CD4-positive, alpha-beta memory T cell (primary cell): ENCODE measurements around the gene BORCS5. TPM values are rescaled to one million over a fixed set of nuclear protein-coding genes. Genes with fewer than 3 reads are reported as not detected.

Experiments used
- CTCF ChIA-PET: fragments of 350-600 bp; sonication (Branson Sonifier 250); formaldehyde crosslinking; loops from one replicate; lab custom pipeline; 2021; ENCODE audit warnings: inconsistent platforms; ENCODE audit not compliant: partially characterized antibody; lab: Charles Lee
- POLR2A ChIA-PET: fragments of 350-600 bp; sonication (Branson Sonifier 250); formaldehyde crosslinking; loops from one replicate; lab custom pipeline; 2021; ENCODE audit not compliant: partially characterized antibody; lab: Charles Lee
- DNase-seq, 5 donors: peaks; one replicate each; pipeline versions ENCODE4 v3.0.0 to v3.0.0-alpha.2; 2020 to 2022; ENCODE audit warnings: mixed read lengths in 1 of 5
- H3K27ac ChIP-seq: one replicate; pipeline ENCODE4 v1.7.0; 2013; ENCODE audit warnings: low read depth, low read length
- H3K27me3 ChIP-seq: 2 replicates; pipeline ENCODE4 v1.7.0; 2013; ENCODE audit warnings: mild to moderate bottlenecking, low read length, moderate library complexity; ENCODE audit not compliant: insufficient read depth
- H3K36me3 ChIP-seq: 2 replicates; pipeline ENCODE4 v1.7.0; 2013; ENCODE audit warnings: mild to moderate bottlenecking, low read length, moderate library complexity; ENCODE audit not compliant: insufficient read depth
- H3K4me1 ChIP-seq: 2 replicates; pipeline ENCODE4 v1.7.0; 2013; ENCODE audit warnings: mild to moderate bottlenecking, low read length, moderate library complexity; ENCODE audit not compliant: insufficient read depth
- H3K4me3 ChIP-seq, 2 donors: one replicate each; pipeline ENCODE4 v1.7.0; 2013; ENCODE audit warnings: low read length in 2 of 2, mild to moderate bottlenecking in 1 of 2
- H3K9me3 ChIP-seq, 2 donors: one replicate each; pipeline ENCODE4 v1.7.0; 2013; ENCODE audit warnings: low read length in 2 of 2, control low read depth in 1 of 2; ENCODE audit not compliant: control insufficient read depth in 1 of 2
- H3K27ac Mint-ChIP-seq, 7 donors: one replicate each; pipeline ENCODE4 v1.8.0; 2020 to 2021; ENCODE audit warnings: mixed read lengths in 7 of 7, mild to moderate bottlenecking in 6 of 7, inconsistent platforms in 3 of 7, moderate library complexity in 3 of 7
- H3K27me3 Mint-ChIP-seq, 2 donors: one replicate each; pipeline ENCODE4 v1.8.0; 2020 to 2021; ENCODE audit warnings: mixed read lengths in 2 of 2
- H3K36me3 Mint-ChIP-seq, 2 donors: one replicate each; pipeline ENCODE4 v1.8.0; 2020 to 2021; ENCODE audit warnings: mixed read lengths in 2 of 2, inconsistent platforms in 1 of 2, mild to moderate bottlenecking in 1 of 2
- H3K4me1 Mint-ChIP-seq, 4 donors: one replicate each; pipeline ENCODE4 v1.8.0; 2020 to 2021; ENCODE audit warnings: mixed read lengths in 4 of 4, mild to moderate bottlenecking in 1 of 4
- H3K4me3 Mint-ChIP-seq, 8 donors: one replicate each; pipeline ENCODE4 v1.8.0; 2020 to 2021; ENCODE audit warnings: mixed read lengths in 8 of 8, mild to moderate bottlenecking in 7 of 8, moderate library complexity in 6 of 8, inconsistent platforms in 3 of 8
- H3K9me3 Mint-ChIP-seq, 8 donors: one replicate each; pipeline ENCODE4 v1.8.0; 2020 to 2021; ENCODE audit warnings: mixed read lengths in 8 of 8, mild to moderate bottlenecking in 5 of 8, inconsistent platforms in 3 of 8, moderate library complexity in 1 of 8
- intact Hi-C: fragments of 100-400 bp; cut with micrococcal nuclease; formaldehyde crosslinking; loops from one replicate; pipeline ENCODE4 v1.15.1; 2023
- polyA plus RNA-seq, 2 donors: library from polyadenylated mRNA; unstranded; fragments of 300-500 nt; fragmentation: Illumina TruSeq; gene quantifications; one replicate each; pipeline ENCODE4 v1.2.3, GENCODE V29; 2021
- total RNA-seq, 2 experiments: library from RNA; stranded (reverse); gene quantifications; one replicate each; pipeline ENCODE4 v1.2.3, GENCODE V29; 2021

BORCS5 gene
- total and polyA plus RNA-seq, 4 experiments from 2014 or later, result 21.3 to 28.1 (median 27.2) TPM

DNA sequence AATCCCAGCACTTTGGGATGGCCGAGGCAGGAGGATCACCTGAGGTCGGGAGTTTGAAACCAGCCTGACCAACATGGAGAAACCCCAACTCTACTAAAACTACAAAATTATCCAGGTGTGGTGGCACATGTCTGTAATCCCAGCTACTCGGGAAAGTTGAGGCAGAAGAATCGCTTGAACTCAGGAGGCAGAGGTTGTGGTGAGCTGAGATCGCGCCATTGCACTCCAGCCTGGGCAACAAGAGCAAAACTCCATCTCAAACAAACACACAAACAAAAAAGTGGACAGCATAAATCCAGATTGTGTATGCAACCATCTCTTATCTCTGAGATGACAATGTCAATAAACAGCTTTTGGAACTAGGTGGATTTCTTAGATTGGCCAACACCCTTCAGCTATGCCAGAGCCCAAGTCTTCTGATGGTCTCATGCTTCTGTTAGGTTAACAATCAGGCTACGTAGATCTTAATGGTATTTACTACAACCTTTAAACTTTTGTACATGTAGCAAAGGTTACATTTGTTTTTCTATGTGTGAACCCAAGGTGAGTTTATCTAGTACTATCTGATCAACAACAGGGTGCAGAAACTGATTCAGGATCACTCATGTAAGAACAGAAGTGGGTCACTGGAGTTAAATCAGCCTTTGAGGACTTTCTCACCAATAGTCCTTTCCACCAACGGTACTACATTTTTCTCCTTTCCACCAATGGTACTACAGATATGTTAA lies 132.1 kb downstream of the BORCS5 start:
- Mint-ChIP-seq H3K27me3 (no peaks in the 10 kb centered on the region), H3K4me1 (peaks cover 24 to 49% (median 38%) of the 10 kb centered on the region in 4 donors), H3K4me3 (peak overlapping the region in 5 of 8 donors; percentile 3 to 54 (median 7)), H3K27ac (peak overlapping the region; percentile 71 to 99 (median 88)), H3K9me3 (peaks cover 0 to 2% (median 0%) of the 10 kb centered on the region in 8 donors), H3K36me3 (peaks cover 29 to 37% of the 10 kb centered on the region in 2 donors)
- no peak for DNase-seq
- intact Hi-C loops, result no loop called here
- Histone ChIP-seq H3K9me3 (no peaks in the 10 kb centered on the region), H3K36me3 (peaks cover 6% of the 10 kb centered on the region), H3K4me1 (peaks cover 81% of the 10 kb centered on the region), H3K4me3 (no peak overlapping the region), H3K27me3 (no peaks in the 10 kb centered on the region), H3K27ac (no peak overlapping the region)
- ChIA-PET CTCF (interaction anchor here (1.2 kb wide), 1 partner anchor 15 kb away, joined by 4 read pairs; no protein-coding TSS in a partner anchor), POLR2A (interaction anchor here (0.6 to 39.3 kb wide), 7 partner anchors 10 to 231 kb away, joined by 3 to 970 read pairs (median 8); partner anchors contain the start of gene CDKN1B)

DNA sequence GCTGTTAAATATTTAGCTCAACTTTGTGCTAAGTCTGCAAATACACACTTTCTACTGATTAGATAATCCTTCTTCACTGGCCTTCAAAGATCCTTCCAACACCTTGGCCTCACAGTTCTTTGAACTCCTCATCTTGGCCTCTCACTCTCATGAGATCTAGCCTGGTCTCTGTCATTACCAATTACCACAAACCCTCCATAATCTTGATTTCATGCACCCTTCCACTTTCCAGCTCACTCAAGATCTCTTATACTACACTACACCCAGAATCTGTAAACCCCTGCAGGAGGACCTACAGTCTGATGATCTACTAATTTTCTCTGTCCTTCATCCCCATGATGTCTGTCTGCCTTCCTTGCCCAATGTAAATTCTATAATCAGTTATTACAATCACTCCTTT lies 134.7 kb downstream of the BORCS5 start:
- no peaks in the 10 kb centered on the region for H3K27me3 Mint-ChIP-seq
- peaks cover 95% of the 10 kb centered on the region for H3K4me1 ChIP-seq
- H3K9me3 ChIP-seq, result no peaks in the 10 kb centered on the region
- peaks cover 30 to 35% of the 10 kb centered on the region in 2 donors for H3K36me3 Mint-ChIP-seq
- H3K36me3 ChIP-seq, result no peaks in the 10 kb centered on the region
- no peak overlapping the region for H3K4me3 ChIP-seq
- DNase-seq, result no peak
- no peak overlapping the region for H3K27ac ChIP-seq
- intact Hi-C loops, result loop anchor here (1.0 kb wide), 1 partner anchor 8 kb away; no protein-coding TSS in a partner anchor
- H3K27ac Mint-ChIP-seq, result no peak overlapping the region
- no peaks in the 10 kb centered on the region for H3K27me3 ChIP-seq
- CTCF ChIA-PET, result interaction anchor here (0.8 to 2.0 kb wide), 3 partner anchors 68 to 245 kb away, joined by 3 to 6 read pairs (median 4); no protein-coding TSS in a partner anchor
- peaks cover 20 to 47% (median 37%) of the 10 kb centered on the region in 4 donors for H3K4me1 Mint-ChIP-seq
- H3K4me3 Mint-ChIP-seq, result no peak overlapping the region
- POLR2A ChIA-PET, result interaction anchor here (0.5 to 39.3 kb wide), 12 partner anchors 8 to 242 kb away, joined by 3 to 970 read pairs (median 4); partner anchors contain the start of gene CDKN1B
- H3K9me3 Mint-ChIP-seq, result peaks cover 0 to 2% (median 0%) of the 10 kb centered on the region in 8 donors

DNA sequence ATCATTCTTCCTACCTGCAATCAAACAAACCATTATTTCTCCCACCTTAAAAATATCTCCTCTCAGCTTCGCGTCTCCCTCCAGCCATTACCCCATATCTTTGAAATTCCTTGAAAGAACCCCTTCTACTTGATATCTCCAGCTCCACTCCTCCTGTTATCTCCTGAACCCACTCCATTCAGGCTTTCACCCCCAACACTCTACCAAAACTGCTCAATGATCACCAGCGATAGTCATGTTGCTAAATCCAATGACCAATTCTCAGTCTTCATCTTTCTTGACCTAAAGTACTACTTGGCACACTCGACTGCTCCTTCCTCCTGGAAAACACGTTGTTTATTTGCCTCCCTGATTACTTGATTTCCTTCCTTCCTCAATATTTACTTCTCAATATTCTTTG lies 135.7 kb downstream of the BORCS5 start:
- H3K4me1 ChIP-seq, result peaks cover 89% of the 10 kb centered on the region

DNA sequence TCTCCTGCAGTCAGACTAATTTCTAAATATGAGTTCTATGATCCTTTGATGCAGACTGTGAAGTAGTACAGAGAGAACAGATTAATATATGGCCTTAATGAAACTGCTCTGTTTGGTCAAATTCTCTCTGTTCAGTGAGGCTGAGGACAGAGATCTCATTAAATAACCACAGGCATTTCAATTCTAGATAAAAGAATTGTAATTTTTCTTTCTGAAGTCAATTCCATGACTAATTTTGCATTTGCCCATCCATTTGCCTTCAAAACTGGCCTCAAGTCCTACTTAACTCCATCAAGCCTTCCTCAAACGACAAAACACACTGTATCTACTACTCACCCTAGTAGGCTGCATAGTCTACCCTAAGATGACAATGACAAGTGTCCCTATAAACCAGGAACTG lies 138.7 kb downstream of the BORCS5 start:
- H3K9me3 ChIP-seq, result no peaks in the 10 kb centered on the region
- ChIA-PET POLR2A (interaction anchor here (6.9 to 39.3 kb wide), 3 partner anchors 12 to 224 kb away, joined by 47 to 970 read pairs (median 238); partner anchors contain the start of gene CDKN1B), CTCF (interaction anchor here (1.2 kb wide), 1 partner anchor 160 kb away, joined by 3 read pairs; no protein-coding TSS in a partner anchor)
- H3K27ac Mint-ChIP-seq, result peak overlapping the region; percentile 12 to 83 (median 19)
- H3K27ac ChIP-seq, result no peak overlapping the region
- no peaks in the 10 kb centered on the region for H3K9me3 Mint-ChIP-seq
- DNase-seq, result no peak
- intact Hi-C loops, result no loop called here
- H3K36me3 Mint-ChIP-seq, result peaks cover 23 to 25% of the 10 kb centered on the region in 2 donors
- peak overlapping the region in 1 of 8 donors; percentile 19 for H3K4me3 Mint-ChIP-seq
- no peak overlapping the region for H3K4me3 ChIP-seq
- no peaks in the 10 kb centered on the region for H3K27me3 Mint-ChIP-seq
- H3K4me1 ChIP-seq, result peaks cover 71% of the 10 kb centered on the region
- peaks cover 17 to 39% (median 27%) of the 10 kb centered on the region in 4 donors for H3K4me1 Mint-ChIP-seq
- no peaks in the 10 kb centered on the region for H3K27me3 ChIP-seq
- no peaks in the 10 kb centered on the region for H3K36me3 ChIP-seq

More for the DNA sequence above, 135.7 kb downstream of the BORCS5 start:
- H3K27ac ChIP-seq, result no peak overlapping the region
- ChIA-PET POLR2A (interaction anchor here (0.8 to 39.3 kb wide), 8 partner anchors 9 to 227 kb away, joined by 3 to 970 read pairs (median 8); partner anchors contain the start of genes CDKN1B and DUSP16), CTCF (interaction anchor here (2.0 kb wide), 1 partner anchor 115 kb away, joined by 6 read pairs; no protein-coding TSS in a partner anchor)
- intact Hi-C loops, result no loop called here
- no peaks in the 10 kb centered on the region for H3K27me3 Mint-ChIP-seq
- no peaks in the 10 kb centered on the region for H3K27me3 ChIP-seq
- no peak for DNase-seq
- H3K27ac Mint-ChIP-seq, result no peak overlapping the region
- peaks cover 0 to 2% (median 0%) of the 10 kb centered on the region in 8 donors for H3K9me3 Mint-ChIP-seq
- H3K4me1 Mint-ChIP-seq, result peaks cover 20 to 40% (median 32%) of the 10 kb centered on the region in 4 donors
- no peak overlapping the region for H3K4me3 Mint-ChIP-seq
- no peaks in the 10 kb centered on the region for H3K36me3 ChIP-seq
- H3K36me3 Mint-ChIP-seq, result peaks cover 25 to 27% of the 10 kb centered on the region in 2 donors
- H3K4me3 ChIP-seq, result no peak overlapping the region
- H3K9me3 ChIP-seq, result no peaks in the 10 kb centered on the region

DNA sequence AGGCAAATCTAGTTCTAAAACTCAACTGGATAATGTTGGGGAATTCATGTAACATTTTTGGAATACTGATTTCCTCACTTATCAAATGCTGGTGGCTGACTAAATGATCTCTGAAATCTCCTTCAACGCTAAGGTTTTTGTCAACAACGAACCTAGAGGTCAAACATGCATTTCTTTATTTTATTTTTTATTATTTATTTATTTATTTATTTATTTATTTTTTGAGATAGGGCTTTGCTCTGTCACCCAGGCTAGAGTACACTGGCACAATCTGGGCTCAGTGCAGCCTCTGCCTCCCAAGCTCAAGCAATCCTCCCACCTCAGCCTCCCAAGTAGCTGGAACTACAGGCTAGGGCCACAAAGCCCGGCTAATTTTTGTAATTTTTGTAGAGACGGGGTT lies 141.3 kb downstream of the BORCS5 start:
- no peak overlapping the region for H3K4me3 ChIP-seq
- H3K27ac Mint-ChIP-seq, result peak overlapping the region in 4 of 7 donors; percentile 13 to 67 (median 44)
- no peaks in the 10 kb centered on the region for H3K36me3 ChIP-seq
- ChIA-PET CTCF (interaction anchor here (1.4 to 1.7 kb wide), 2 partner anchors 122 to 239 kb away, joined by 3 to 5 read pairs; no protein-coding TSS in a partner anchor), POLR2A (interaction anchor here (1.8 to 39.3 kb wide), 3 partner anchors 15 to 142 kb away, joined by 5 to 970 read pairs (median 47); partner anchors contain the start of gene BORCS5)
- no peaks in the 10 kb centered on the region for H3K27me3 ChIP-seq
- intact Hi-C loops, result no loop called here
- H3K27ac ChIP-seq, result no peak overlapping the region
- DNase-seq, result no peak
- H3K4me1 ChIP-seq, result peaks cover 72% of the 10 kb centered on the region
- no peaks in the 10 kb centered on the region for H3K9me3 Mint-ChIP-seq
- H3K9me3 ChIP-seq, result no peaks in the 10 kb centered on the region
- H3K4me1 Mint-ChIP-seq, result peaks cover 32 to 63% (median 48%) of the 10 kb centered on the region in 4 donors
- no peak overlapping the region for H3K4me3 Mint-ChIP-seq
- H3K27me3 Mint-ChIP-seq, result no peaks in the 10 kb centered on the region
- H3K36me3 Mint-ChIP-seq, result peaks cover 26 to 32% of the 10 kb centered on the region in 2 donors

DNA sequence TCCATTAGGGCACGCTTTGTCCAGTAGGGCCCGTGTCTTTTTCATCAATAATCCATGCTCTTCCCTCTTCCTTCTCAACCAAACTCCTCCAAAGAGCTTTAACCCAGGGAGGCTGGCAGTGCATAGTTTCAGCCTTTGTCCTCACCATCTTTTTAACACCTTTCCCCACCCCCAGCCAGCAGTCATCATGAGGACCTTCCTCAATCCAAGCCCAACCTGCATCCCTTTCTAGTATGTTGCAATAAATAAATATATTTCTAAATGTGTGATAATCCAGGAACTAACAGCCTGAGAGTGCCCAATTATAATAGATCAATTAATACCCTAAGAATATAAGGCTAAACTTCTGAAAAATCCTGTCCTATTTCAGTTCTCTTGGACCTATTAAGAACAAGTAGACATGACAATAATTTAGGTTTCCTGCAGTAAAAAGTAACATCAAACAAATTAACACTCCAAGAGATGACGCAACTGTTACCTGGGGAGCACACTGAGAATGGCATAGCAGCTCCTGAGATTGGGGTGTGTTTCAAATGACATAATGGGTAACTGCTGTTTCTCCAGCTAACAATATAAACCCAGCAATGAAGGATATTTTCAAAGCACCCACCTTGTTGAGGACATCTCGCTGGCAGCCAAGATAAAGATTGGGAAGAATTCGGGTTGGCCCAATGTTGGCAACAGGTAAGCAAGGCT lies 143.2 kb downstream of the BORCS5 start:
- Histone ChIP-seq H3K27ac (peak overlapping the region; percentile 27), H3K36me3 (no peaks in the 10 kb centered on the region), H3K27me3 (no peaks in the 10 kb centered on the region), H3K9me3 (no peaks in the 10 kb centered on the region), H3K4me3 (no peak overlapping the region), H3K4me1 (peaks cover 74% of the 10 kb centered on the region)
- peaks cover 0 to 2% (median 0%) of the 10 kb centered on the region in 8 donors for H3K9me3 Mint-ChIP-seq
- CTCF ChIA-PET, result no interaction called here
- H3K27me3 Mint-ChIP-seq, result no peaks in the 10 kb centered on the region
- H3K4me1 Mint-ChIP-seq, result peaks cover 41 to 75% (median 58%) of the 10 kb centered on the region in 4 donors
- H3K36me3 Mint-ChIP-seq, result peaks cover 30 to 31% of the 10 kb centered on the region in 2 donors
- H3K27ac Mint-ChIP-seq, result peak overlapping the region; percentile 8 to 96 (median 88)
- intact Hi-C loops, result loop anchor here (1.0 to 5.0 kb wide), 2 partner anchors 9 to 157 kb away; no protein-coding TSS in a partner anchor
- DNase-seq, result peak in 1 of 5 donors; percentile 44
- POLR2A ChIA-PET, result interaction anchor here (0.9 to 39.3 kb wide), 6 partner anchors 12 to 143 kb away, joined by 3 to 970 read pairs (median 4); partner anchors contain the start of gene BORCS5
- peak overlapping the region in 5 of 8 donors; percentile 21 to 50 (median 41) for H3K4me3 Mint-ChIP-seq
